ENCODE data around the gene CTNNBL1. TPM values are rescaled to one million over a fixed set of nuclear protein-coding genes. Genes with fewer than 3 reads are reported as not detected.

Gene CTNNBL1
- total and polyA plus RNA-seq, 2 of the 4 experiments (the other 2 are of a cell fraction), result 29.9 to 34.1 TPM

DNA sequence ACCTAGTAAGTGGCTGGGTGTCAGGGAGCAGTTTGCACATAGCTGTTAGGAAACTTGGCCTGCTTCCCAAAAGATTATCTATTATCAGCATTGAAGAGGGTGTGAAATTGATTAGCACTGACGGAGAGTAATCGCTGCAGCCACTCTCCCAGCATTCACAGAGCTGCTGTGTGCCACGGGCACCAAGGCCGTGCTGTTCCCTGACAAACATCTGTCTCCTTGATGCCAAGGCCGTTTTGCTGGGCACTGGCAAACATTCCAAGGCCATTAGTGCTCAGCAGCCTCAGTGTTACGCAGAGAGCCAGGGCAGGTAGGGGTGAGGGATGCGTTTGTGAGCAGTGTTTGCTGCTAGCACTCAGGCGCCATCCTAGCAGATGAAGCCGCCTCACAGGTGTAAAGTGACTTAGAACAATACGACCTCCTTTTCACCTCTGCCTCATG is 151.4 kb downstream of the CTNNBL1 start:
- ChIA-PET CTCF (no interaction called here), POLR2A (ENCODE audit: unreplicated experiment) (no interaction called here)
- Histone ChIP-seq H3K9me3 (ENCODE audit: control insufficient read depth, insufficient read depth, low read length) (no peaks in the 10 kb centered on the region), H2AK5ac (ENCODE audit: low read depth, low read length) (no peak overlapping the region), H3K4me3 (ENCODE audit: insufficient read depth, low read depth, low read length) (no peak overlapping the region), H3K23ac (ENCODE audit: low read depth, low read length) (no peak overlapping the region), H4K20me1 (ENCODE audit: insufficient read depth, low read length) (no peaks in the 10 kb centered on the region), H4K5ac (ENCODE audit: low read depth, low read length) (no peak overlapping the region), H3K27ac (ENCODE audit: insufficient read depth, low read length) (no peak overlapping the region), H4K91ac (ENCODE audit: insufficient read depth, low read depth, low read length) (no peak overlapping the region), H2BK15ac (ENCODE audit: low read depth, low read length) (no peak overlapping the region), H3K9me1 (ENCODE audit: insufficient read depth, low read length) (peaks cover 7% of the 10 kb centered on the region; the same call in 1 of the 2 replicates), H2AK9ac (replicated peaks; ENCODE audit: low read depth, low read length, poor library complexity) (no peak overlapping the region), H3K4me1 (ENCODE audit: control insufficient read depth, insufficient read depth, low read length) (no peaks in the 10 kb centered on the region; the same call in 1 of the 2 replicates), H3K36me3 (ENCODE audit: control insufficient read depth, insufficient read depth, low read length) (peaks cover 10% of the 10 kb centered on the region), H2BK120ac (ENCODE audit: low read depth, low read length) (no peak overlapping the region), H3K9ac (ENCODE audit: low read depth, low read length) (no peak overlapping the region), H2AFZ (replicated peaks; ENCODE audit: low read length, poor library complexity) (no peak overlapping the region), H2BK5ac (ENCODE audit: low read depth, low read length, poor library complexity, severe bottlenecking) (no peak overlapping the region), H3K18ac (ENCODE audit: low read depth, low read length) (no peak overlapping the region), H4K8ac (ENCODE audit: low read depth in 2 of 2, low read length in 2 of 2) (no peak overlapping the region), H3K27me3 (ENCODE audit: control insufficient read depth, insufficient read depth, low read length) (no peaks in the 10 kb centered on the region), H3K79me1 (ENCODE audit: low read depth in 1 of 2, low read length in 2 of 2) (no peaks in the 10 kb centered on the region), H3K4me2 (ENCODE audit: low read depth, low read length) (no peak overlapping the region), H3K56ac (ENCODE audit: extremely low read depth, insufficient read depth, low read length) (no peak overlapping the region), H3K14ac (replicated peaks; ENCODE audit: low read depth, low read length) (no peak overlapping the region), H2BK20ac (ENCODE audit: low read depth, low read length) (no peak overlapping the region), H3K4ac (ENCODE audit: low read depth, low read length) (no peak overlapping the region)
- dilution Hi-C loops (cut with HindIII; ENCODE audit: low sequenced_read_pairs, unreplicated experiment) (no loop called here), intact Hi-C loops (cut with micrococcal nuclease) (no loop called here), in situ Hi-C loops (cut with MboI; ENCODE audit: low sequenced_read_pairs) (no loop called here)
- WGBS, 2 experiments (ENCODE audit: extremely low coverage in 2 of 2, insufficient read length in 1 of 2), result 40% methylated on average over 1 of the region's 10 CpGs; no CpG with 5 or more reads in 1 of the 2 experiments
- no TSS peak for BruUV-seq (replicated peaks)
- ATAC-seq (ENCODE audit: low read depth) (no peak), DNase-seq (no peak)
- TF ChIP-seq, protein P1, sequence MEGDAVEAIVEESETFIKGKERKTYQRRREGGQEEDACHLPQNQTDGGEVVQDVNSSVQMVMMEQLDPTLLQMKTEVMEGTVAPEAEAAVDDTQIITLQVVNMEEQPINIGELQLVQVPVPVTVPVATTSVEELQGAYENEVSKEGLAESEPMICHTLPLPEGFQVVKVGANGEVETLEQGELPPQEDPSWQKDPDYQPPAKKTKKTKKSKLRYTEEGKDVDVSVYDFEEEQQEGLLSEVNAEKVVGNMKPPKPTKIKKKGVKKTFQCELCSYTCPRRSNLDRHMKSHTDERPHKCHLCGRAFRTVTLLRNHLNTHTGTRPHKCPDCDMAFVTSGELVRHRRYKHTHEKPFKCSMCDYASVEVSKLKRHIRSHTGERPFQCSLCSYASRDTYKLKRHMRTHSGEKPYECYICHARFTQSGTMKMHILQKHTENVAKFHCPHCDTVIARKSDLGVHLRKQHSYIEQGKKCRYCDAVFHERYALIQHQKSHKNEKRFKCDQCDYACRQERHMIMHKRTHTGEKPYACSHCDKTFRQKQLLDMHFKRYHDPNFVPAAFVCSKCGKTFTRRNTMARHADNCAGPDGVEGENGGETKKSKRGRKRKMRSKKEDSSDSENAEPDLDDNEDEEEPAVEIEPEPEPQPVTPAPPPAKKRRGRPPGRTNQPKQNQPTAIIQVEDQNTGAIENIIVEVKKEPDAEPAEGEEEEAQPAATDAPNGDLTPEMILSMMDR (conservative IDR thresholded peaks at IDR 0.05; ENCODE audit: low read depth, low read length), result no peak
- no peak for TF ChIP-seq RAD21 (IDR thresholded peaks at IDR 0.05; ENCODE audit: low read length)
